H1 (cell line): ENCODE results near the gene CEP72. TPM values are rescaled to one million over a fixed set of nuclear protein-coding genes. Genes with fewer than 3 reads are reported as not detected.
"Not testable (repeated sequence)": the region's sequence is repeated elsewhere in the genome, so short reads cannot be mapped to it uniquely, and the experiment has no call there.

ENCODE experiments used
- CTCF ChIA-PET: fragments of 300-600 bp; sonication (Branson Sonifier 250); formaldehyde crosslinking; loops from one replicate; lab custom pipeline; 2021; ENCODE audit not compliant: partially characterized antibody; lab: Charles Lee
- POLR2A ChIA-PET: fragments of 300-600 bp; sonication (Branson Sonifier 250); formaldehyde crosslinking; loops from one replicate; lab custom pipeline; 2021; ENCODE audit warnings: inconsistent platforms; ENCODE audit not compliant: partially characterized antibody; lab: Charles Lee
- DNase-seq, 2 experiments: peaks; one replicate each; pipeline versions ENCODE4 v3.0.0 to v3.0.0-alpha.2; 2010 to 2022; ENCODE audit warnings: low spot score in 2 of 2, low read depth in 1 of 2, mixed read lengths in 1 of 2
- FAIRE-seq: peaks from 2 replicates; lab custom pipeline; 2011; peaks lifted over from hg19 to GRCh38; lab: Jason Lieb, UNC
- H2AFZ ChIP-seq: 2 replicates; pipeline ENCODE4 v1.8.1; 2012; ENCODE audit warnings: low read length, inconsistent platforms
- H2AK5ac ChIP-seq: 2 replicates; pipeline ENCODE4 v1.6.1; 2013; ENCODE audit warnings: low read depth, low read length
- H2BK120ac ChIP-seq: replicated peaks from 2 replicates; pipeline ENCODE3; 2013; ENCODE audit warnings: low read depth, low read length, inconsistent platforms
- H2BK12ac ChIP-seq: 2 replicates; pipeline ENCODE4 v1.6.1; 2013; ENCODE audit warnings: low read depth, low read length
- H2BK15ac ChIP-seq: 2 replicates; pipeline ENCODE4 v1.6.1; 2013; ENCODE audit warnings: low read length
- H2BK20ac ChIP-seq: 2 replicates; pipeline ENCODE4 v1.6.1; 2013; ENCODE audit warnings: low read length
- H2BK5ac ChIP-seq: 2 replicates; pipeline ENCODE4 v1.6.1; 2013; ENCODE audit warnings: low read depth, low read length
- H3K14ac ChIP-seq: 2 replicates; pipeline ENCODE4 v1.6.1; 2013; ENCODE audit warnings: inconsistent platforms; ENCODE audit not compliant: insufficient read length
- H3K18ac ChIP-seq: 2 replicates; pipeline ENCODE4 v1.6.1; 2013; ENCODE audit warnings: low read length; ENCODE audit errors: extremely low read depth
- H3K23ac ChIP-seq: 2 replicates; pipeline ENCODE4 v1.6.1; 2013; ENCODE audit warnings: inconsistent platforms; ENCODE audit not compliant: insufficient read length
- H3K23me2 ChIP-seq: 2 replicates; pipeline ENCODE4 v1.6.1; 2013; ENCODE audit warnings: low read depth, low read length
- H3K27ac ChIP-seq: 2 replicates; pipeline ENCODE4 v1.6.1; 2011; ENCODE audit warnings: low read depth, low read length, inconsistent platforms
- H3K27me3 ChIP-seq, 4 experiments: replicated peaks in 1 of 4; 1 replicate in 1 of 4; 2 replicates in 3 of 4; pipeline versions ENCODE4 v1.6.1 to v1.8.1; 2011 to 2013; ENCODE audit warnings: low read length in 3 of 4, mild to moderate bottlenecking in 3 of 4, inconsistent platforms in 2 of 4, mixed read lengths in 2 of 4, moderate library complexity in 1 of 4; ENCODE audit not compliant: control insufficient read depth in 3 of 4, insufficient read depth in 3 of 4; ENCODE audit errors: extremely low read depth in 1 of 4
- H3K36me3 ChIP-seq, 4 experiments: 2 replicates each; pipeline versions ENCODE4 v1.6.1 to v1.8.1; 2011 to 2013; ENCODE audit warnings: mild to moderate bottlenecking in 4 of 4, low read length in 3 of 4, moderate library complexity in 2 of 4, control low read depth in 1 of 4, inconsistent platforms in 1 of 4; ENCODE audit not compliant: insufficient read depth in 4 of 4, control insufficient read depth in 2 of 4
- H3K4ac ChIP-seq: replicated peaks from 2 replicates; pipeline ENCODE3; 2013; ENCODE audit warnings: low read length, low read depth, mixed read lengths, inconsistent platforms; ENCODE audit not compliant: insufficient read length
- H3K4me1 ChIP-seq, 4 experiments: replicated peaks in 1 of 4; 1 replicate in 1 of 4; 2 replicates in 3 of 4; pipeline versions ENCODE4 v1.6.1 to v1.8.1; 2011 to 2013; ENCODE audit warnings: low read length in 3 of 4, inconsistent platforms in 2 of 4, mixed read lengths in 1 of 4; ENCODE audit not compliant: insufficient read depth in 4 of 4, control insufficient read depth in 3 of 4
- H3K4me2 ChIP-seq, 2 experiments: 2 replicates each; pipeline versions ENCODE4 v1.6.1 to v1.8.1; 2011 to 2013; ENCODE audit warnings: low read depth in 2 of 2, low read length in 2 of 2, control low read depth in 1 of 2, inconsistent platforms in 1 of 2, mild to moderate bottlenecking in 1 of 2; ENCODE audit not compliant: insufficient read depth in 1 of 2
- H3K4me3 ChIP-seq, 4 experiments: fragments of 200-600, 300-600 bp in 1 of 4; sonication (generic), shearing (Covaris generic), sonication (Bioruptor Twin) in 1 of 4; 2 replicates each; pipeline versions ENCODE4 v1.5.1 to v1.8.1; 2011 to 2016; ENCODE audit warnings: low read length in 4 of 4, low read depth in 3 of 4, control low read depth in 2 of 4, inconsistent platforms in 2 of 4, mild to moderate bottlenecking in 2 of 4, mixed read lengths in 1 of 4, moderate library complexity in 1 of 4; ENCODE audit not compliant: insufficient read depth in 2 of 4; ENCODE audit errors: extremely low read depth in 1 of 4
- H3K56ac ChIP-seq: replicated peaks from 2 replicates; pipeline ENCODE3; 2013; ENCODE audit warnings: low read depth, mild to moderate bottlenecking, mixed read lengths, low read length, inconsistent platforms; ENCODE audit not compliant: insufficient read length
- H3K79me1 ChIP-seq: 2 replicates; pipeline ENCODE4 v1.6.1; 2013; ENCODE audit warnings: low read depth, low read length, control low read depth
- H3K79me2 ChIP-seq, 2 experiments: 2 replicates each; pipeline versions ENCODE4 v1.6.1 to v1.8.1; 2012 to 2013; ENCODE audit warnings: low read length in 2 of 2, mild to moderate bottlenecking in 2 of 2, inconsistent platforms in 1 of 2; ENCODE audit not compliant: insufficient read depth in 2 of 2, control insufficient read depth in 1 of 2
- H3K9ac ChIP-seq, 4 experiments: replicated peaks in 1 of 4; 1 replicate in 1 of 4; 2 replicates in 3 of 4; pipeline versions ENCODE4 v1.6.1 to v1.8.1; 2011 to 2013; ENCODE audit warnings: low read depth in 3 of 4, low read length in 3 of 4, control low read depth in 2 of 4, mild to moderate bottlenecking in 2 of 4, moderate library complexity in 2 of 4, inconsistent platforms in 1 of 4; ENCODE audit errors: extremely low read depth in 1 of 4
- H3K9me3 ChIP-seq, 2 experiments: 2 replicates each; pipeline versions ENCODE4 v1.6.1 to v1.8.1; 2012 to 2013; ENCODE audit warnings: mild to moderate bottlenecking in 2 of 2, moderate library complexity in 2 of 2, control low read depth in 1 of 2, inconsistent platforms in 1 of 2, low read depth in 1 of 2, low read length in 1 of 2, mixed read lengths in 1 of 2; ENCODE audit not compliant: insufficient read depth in 2 of 2
- H4K20me1 ChIP-seq, 2 experiments: replicated peaks in 1 of 2; 2 replicates each; pipeline versions ENCODE3 to v1.8.1; 2011 to 2013; ENCODE audit warnings: inconsistent platforms in 2 of 2, low read length in 2 of 2, mild to moderate bottlenecking in 1 of 2; ENCODE audit not compliant: insufficient read depth in 2 of 2, control insufficient read depth in 1 of 2
- H4K5ac ChIP-seq: 2 replicates; pipeline ENCODE4 v1.6.1; 2013; ENCODE audit warnings: low read length, low read depth, mixed read lengths, inconsistent platforms; ENCODE audit not compliant: insufficient read length
- H4K8ac ChIP-seq: 2 replicates; pipeline ENCODE4 v1.8.0; 2013; ENCODE audit warnings: mild to moderate bottlenecking, moderate library complexity, low read length, inconsistent platforms; ENCODE audit not compliant: insufficient read depth; ENCODE audit errors: extremely low read depth
- H4K91ac ChIP-seq: replicated peaks from 2 replicates; pipeline ENCODE3; 2013; ENCODE audit warnings: low read length, mixed read lengths, inconsistent platforms; ENCODE audit not compliant: insufficient read length
- WGBS, 2 experiments: shearing (Covaris generic) in 1 of 2; methylation state at CpG; one replicate each; pipeline versions ENCODE4 v1.1.6 to v1.1.7; 2013 to 2015; ENCODE audit warnings: low lambda C conversion rate in 2 of 2, mixed read lengths in 2 of 2, inconsistent platforms in 1 of 2, low coverage in 1 of 2, missing lambda C conversion rate in 1 of 2; ENCODE audit not compliant: insufficient replicate concordance in 2 of 2, insufficient coverage in 1 of 2, insufficient read length in 1 of 2; ENCODE audit errors: extremely low coverage in 1 of 2, missing lambda C conversion rate in 1 of 2; 5-methylcytosine and 5-hydroxymethylcytosine counted together
- polyA plus RNA-seq, 7 experiments: library from polyadenylated mRNA; depleted of rRNA in 3 of 7; stranded (reverse) in 5 of 7; unstranded in 2 of 7; fragments of >200 nt in 5 of 7; fragments of 200-250 nt in 2 of 7; gene quantifications; 1 replicate in 5 of 7; 2 replicates in 1 of 7; 4 replicates in 1 of 7; pipeline versions ENCODE4 v1.2.1 to v1.2.3, GENCODE V29; 2011 to 2013; ENCODE audit warnings: missing spikeins in 2 of 7, mixed read lengths in 2 of 7
- total RNA-seq: library from RNA; stranded (reverse); fragmentation: NEBNext Ultra II Directional; extraction: Animal tissue kit (Norgen Biotek cat#: 25700); gene quantifications from 2 replicates; pipeline ENCODE4 v1.2.1, GENCODE V29; 2021

Gene CEP72
- total and polyA plus RNA-seq, 2 of the 8 experiments (the other 6 are each of a cell fraction or from before 2014, with no cell fraction given): 13.1 to 19.6 TPM

DNA sequence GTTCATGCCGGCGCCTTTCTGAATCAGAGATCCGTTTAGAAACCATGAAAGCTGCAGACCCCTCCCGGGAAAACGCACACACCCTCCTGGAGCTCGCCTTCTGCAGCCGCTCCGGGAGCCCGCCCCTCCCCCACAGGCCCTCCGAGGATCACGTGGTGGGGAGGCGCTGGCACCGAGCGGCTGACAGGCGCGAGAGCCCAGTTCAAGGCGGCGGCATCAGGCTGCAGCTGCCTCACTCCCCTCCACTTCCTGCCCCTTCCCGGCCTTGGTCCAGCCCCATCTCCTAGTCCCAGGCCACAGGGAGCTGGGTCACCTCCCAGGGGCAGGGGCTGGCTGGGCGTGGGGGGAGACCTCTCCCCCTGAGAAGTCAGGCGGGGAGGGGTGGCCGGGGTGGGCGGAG, 78.9 kb downstream of the CEP72 start:
- FAIRE-seq, H3K9ac ChIP-seq, H3K36me3 ChIP-seq, H2AFZ ChIP-seq, H3K27ac ChIP-seq, H3K23me2 ChIP-seq, H3K9me3 ChIP-seq, H3K23ac ChIP-seq, H3K4me3 ChIP-seq, H3K18ac ChIP-seq, H3K56ac ChIP-seq, H4K5ac ChIP-seq, H4K20me1 ChIP-seq, H3K4ac ChIP-seq, CTCF ChIA-PET, H2BK120ac ChIP-seq, H3K4me1 ChIP-seq, H2BK12ac ChIP-seq, H3K79me2 ChIP-seq, H3K4me2 ChIP-seq, H2AK5ac ChIP-seq, POLR2A ChIA-PET, H3K79me1 ChIP-seq, H2BK15ac ChIP-seq, H2BK5ac ChIP-seq, H4K91ac ChIP-seq, DNase-seq, H3K14ac ChIP-seq, H4K8ac ChIP-seq, H2BK20ac ChIP-seq: not testable (repeated sequence)
- peaks cover 3 to 13% (median 12%) of the 10 kb centered on the region in 4 experiments for H3K27me3 ChIP-seq
- WGBS, 2 experiments: no CpG with 5 or more reads among the region's 23 CpGs
